Neuronal stem cell (in vitro differentiated cells): ENCODE measurements around the gene POU2AF1.

Experiments
- DNase-seq: peaks from one replicate; pipeline ENCODE4 v3.0.0-alpha.2; 2013; ENCODE audit warnings: low spot score
- H2AFZ ChIP-seq: one replicate; pipeline ENCODE4 v1.6.1; 2013; ENCODE audit warnings: mild to moderate bottlenecking, low read length, inconsistent platforms
- H2AK5ac ChIP-seq: 2 replicates; pipeline ENCODE4 v1.6.1; 2013; ENCODE audit warnings: low read depth, mild to moderate bottlenecking, inconsistent platforms, low read length, moderate library complexity, mixed read lengths
- H2BK120ac ChIP-seq: 2 replicates; pipeline ENCODE4 v1.6.1; 2013; ENCODE audit warnings: low read depth, mild to moderate bottlenecking, inconsistent platforms, low read length, moderate library complexity, mixed read lengths
- H2BK12ac ChIP-seq: one replicate; pipeline ENCODE4 v1.6.1; 2013; ENCODE audit warnings: low read length, inconsistent platforms
- H2BK15ac ChIP-seq: 2 replicates; pipeline ENCODE4 v1.6.1; 2013; ENCODE audit warnings: mild to moderate bottlenecking, low read length, inconsistent platforms, mixed read lengths
- H2BK5ac ChIP-seq: one replicate; pipeline ENCODE4 v1.6.1; 2013; ENCODE audit warnings: inconsistent platforms, mild to moderate bottlenecking, low read length, moderate library complexity
- H3K14ac ChIP-seq: one replicate; pipeline ENCODE4 v1.6.1; 2013; ENCODE audit warnings: low read length, inconsistent platforms
- H3K18ac ChIP-seq: 2 replicates; pipeline ENCODE4 v1.6.1; 2013; ENCODE audit warnings: low read length, inconsistent platforms
- H3K23ac ChIP-seq: 2 replicates; pipeline ENCODE4 v1.6.1; 2013; ENCODE audit warnings: low read depth, mild to moderate bottlenecking, mixed read lengths, low read length, inconsistent platforms; ENCODE audit not compliant: poor library complexity
- H3K27ac ChIP-seq: replicated peaks from 3 replicates; pipeline ENCODE4 v1.5.1; 2013; ENCODE audit warnings: low read length, inconsistent platforms
- H3K27me3 ChIP-seq, 3 experiments: 2 replicates each; pipeline ENCODE4 v1.6.1; 2013; ENCODE audit warnings: low read length in 3 of 3, mild to moderate bottlenecking in 2 of 3, inconsistent platforms in 1 of 3, low read depth in 1 of 3, mixed read lengths in 1 of 3, moderate library complexity in 1 of 3; ENCODE audit not compliant: control insufficient read depth in 3 of 3, insufficient read depth in 3 of 3
- H3K36me3 ChIP-seq, 2 donors: replicated peaks in 1 of 2; 2 replicates each; pipeline ENCODE4 v1.6.1; 2013; ENCODE audit warnings: low read length in 2 of 2; ENCODE audit not compliant: control insufficient read depth in 2 of 2, insufficient read depth in 2 of 2
- H3K4ac ChIP-seq: 2 replicates; pipeline ENCODE4 v1.6.1; 2013; ENCODE audit warnings: inconsistent platforms, mild to moderate bottlenecking, low read length, moderate library complexity
- H3K4me1 ChIP-seq, 2 donors: 1 replicate in 1 of 2; 2 replicates in 1 of 2; pipeline ENCODE4 v1.6.1; 2013; ENCODE audit warnings: low read length in 2 of 2, low read depth in 1 of 2; ENCODE audit not compliant: control insufficient read depth in 2 of 2, insufficient read depth in 1 of 2
- H3K4me2 ChIP-seq: one replicate; pipeline ENCODE4 v1.6.1; 2013; ENCODE audit warnings: mild to moderate bottlenecking, low read length, inconsistent platforms; ENCODE audit not compliant: insufficient read depth, poor library complexity, severe bottlenecking
- H3K4me3 ChIP-seq, 2 donors: 2 replicates each; pipeline ENCODE4 v1.5.1; 2013; ENCODE audit warnings: low read length in 2 of 2, mild to moderate bottlenecking in 2 of 2, inconsistent platforms in 1 of 2, moderate library complexity in 1 of 2
- H3K79me1 ChIP-seq: one replicate; pipeline ENCODE4 v1.6.1; 2013; ENCODE audit warnings: low read depth, mild to moderate bottlenecking, inconsistent platforms, low read length, moderate library complexity
- H3K9ac ChIP-seq: one replicate; pipeline ENCODE4 v1.6.1; 2013; ENCODE audit warnings: mild to moderate bottlenecking, low read depth, low read length, inconsistent platforms; ENCODE audit not compliant: poor library complexity
- H3K9me3 ChIP-seq, 2 donors: replicated peaks in 1 of 2; 2 replicates each; pipeline versions ENCODE3 to v1.6.1; 2013; ENCODE audit warnings: low read length in 2 of 2, mild to moderate bottlenecking in 2 of 2, inconsistent platforms in 1 of 2, low read depth in 1 of 2, mixed read lengths in 1 of 2, moderate library complexity in 1 of 2; ENCODE audit not compliant: control insufficient read depth in 2 of 2, insufficient read depth in 1 of 2
- H4K8ac ChIP-seq: one replicate; pipeline ENCODE4 v1.6.1; 2013; ENCODE audit warnings: low read depth, mild to moderate bottlenecking, inconsistent platforms, low read length, moderate library complexity
- H4K91ac ChIP-seq: one replicate; pipeline ENCODE4 v1.6.1; 2013; ENCODE audit warnings: low read length, low read depth, mild to moderate bottlenecking, inconsistent platforms; ENCODE audit not compliant: poor library complexity
- WGBS, 2 donors: extraction: QIAGEN DNeasy Blood & Tissue Kit; methylation state at CpG; one replicate each; pipeline ENCODE4 v1.1.7; 2013; ENCODE audit warnings: missing lambda C conversion rate in 2 of 2, mixed read lengths in 1 of 2; ENCODE audit not compliant: insufficient read length in 2 of 2, insufficient replicate concordance in 1 of 2; ENCODE audit errors: extremely low coverage in 2 of 2; 5-methylcytosine and 5-hydroxymethylcytosine counted together

POU2AF1 gene

GRCh38 chr11:111412293-111412692 lies 33.2 kb upstream of the POU2AF1 start:
- no peaks in the 10 kb centered on the region for H3K9me3 ChIP-seq

GRCh38 chr11:111411456-111411855 lies 32.4 kb upstream of the POU2AF1 start:
- peaks cover 0 to 2% of the 10 kb centered on the region in 2 donors for H3K4me1 ChIP-seq
- no peak for DNase-seq
- no peak overlapping the region for H2BK15ac ChIP-seq
- no peak overlapping the region for H2AK5ac ChIP-seq
- no peaks in the 10 kb centered on the region for H3K9me3 ChIP-seq
- no peak overlapping the region for H4K8ac ChIP-seq
- H3K9ac ChIP-seq, result no peak overlapping the region
- H2AFZ ChIP-seq, result no peak overlapping the region
- no peak overlapping the region for H3K4me3 ChIP-seq
- H3K27me3 ChIP-seq, result no peaks in the 10 kb centered on the region
- H3K27ac ChIP-seq, result no peak overlapping the region
- no CpG with 5 or more reads among the region's 2 CpGs for WGBS, 2 donors
- no peak overlapping the region for H2BK12ac ChIP-seq
- no peak overlapping the region for H3K4ac ChIP-seq
- no peak overlapping the region for H3K14ac ChIP-seq
- no peaks in the 10 kb centered on the region for H3K36me3 ChIP-seq
- no peak overlapping the region for H2BK120ac ChIP-seq
- no peak overlapping the region for H3K4me2 ChIP-seq
- H3K18ac ChIP-seq, result no peak overlapping the region
- H2BK5ac ChIP-seq, result no peak overlapping the region
- no peaks in the 10 kb centered on the region for H3K79me1 ChIP-seq
- H4K91ac ChIP-seq, result no peak overlapping the region
- H3K23ac ChIP-seq, result no peak overlapping the region

More at GRCh38 chr11:111412293-111412692, 33.2 kb upstream of the POU2AF1 start:
- no peak overlapping the region for H3K4me3 ChIP-seq
- H4K8ac ChIP-seq, result no peak overlapping the region
- H3K9ac ChIP-seq, result no peak overlapping the region
- DNase-seq, result no peak
- H3K4me1 ChIP-seq, result peaks cover 2 to 3% of the 10 kb centered on the region in 2 donors
- WGBS, 2 donors, result no CpG with 5 or more reads among the region's 3 CpGs
- H3K27me3 ChIP-seq, result no peaks in the 10 kb centered on the region
- no peak overlapping the region for H3K27ac ChIP-seq
- H3K23ac ChIP-seq, result no peak overlapping the region
- no peaks in the 10 kb centered on the region for H3K79me1 ChIP-seq
- H3K4ac ChIP-seq, result no peak overlapping the region
- H3K18ac ChIP-seq, result no peak overlapping the region
- no peak overlapping the region for H2BK12ac ChIP-seq
- no peak overlapping the region for H2BK120ac ChIP-seq
- no peak overlapping the region for H2AK5ac ChIP-seq
- H3K14ac ChIP-seq, result no peak overlapping the region
- no peak overlapping the region for H4K91ac ChIP-seq
- no peaks in the 10 kb centered on the region for H3K36me3 ChIP-seq
- H2BK5ac ChIP-seq, result no peak overlapping the region
- no peak overlapping the region for H3K4me2 ChIP-seq
- H2BK15ac ChIP-seq, result no peak overlapping the region
- H2AFZ ChIP-seq, result no peak overlapping the region

- Histone ChIP-seq H2AK5ac (no peak overlapping the region), H3K18ac (no peak overlapping the region), H3K79me1 (no peaks in the 10 kb centered on the region), H2BK5ac (no peak overlapping the region), H3K23ac (no peak overlapping the region), H2AFZ (no peak overlapping the region), H4K8ac (no peak overlapping the region), H3K4ac (no peak overlapping the region), H3K27me3 (no peaks in the 10 kb centered on the region), H4K91ac (no peak overlapping the region), H3K36me3 (no peaks in the 10 kb centered on the region), H2BK120ac (no peak overlapping the region), H2BK15ac (no peak overlapping the region), H3K27ac (no peak overlapping the region), H3K4me1 (peaks cover 0 to 2% of the 10 kb centered on the region in 2 donors), H3K14ac (no peak overlapping the region), H3K4me2 (no peak overlapping the region), H3K4me3 (no peak overlapping the region), H3K9ac (no peak overlapping the region), H2BK12ac (no peak overlapping the region), H3K9me3 (no peaks in the 10 kb centered on the region)
- DNase-seq, result no peak
- WGBS, 2 donors, result no CpG with 5 or more reads among the region's 5 CpGs
Measured at GRCh38 chr11:111410951-111411350, 31.9 kb upstream of the POU2AF1 start.

- no peaks in the 10 kb centered on the region for H3K79me1 ChIP-seq
- H2BK5ac ChIP-seq, result no peak overlapping the region
- no peaks in the 10 kb centered on the region for H3K27me3 ChIP-seq
- H3K4me1 ChIP-seq, result peaks cover 0 to 2% of the 10 kb centered on the region in 2 donors
- H3K18ac ChIP-seq, result no peak overlapping the region
- no peak overlapping the region for H2AFZ ChIP-seq
- H3K9ac ChIP-seq, result no peak overlapping the region
- no peak overlapping the region for H2BK15ac ChIP-seq
- H4K8ac ChIP-seq, result no peak overlapping the region
- no peak overlapping the region for H2AK5ac ChIP-seq
- no peak overlapping the region for H2BK12ac ChIP-seq
- H3K14ac ChIP-seq, result no peak overlapping the region
- no peaks in the 10 kb centered on the region for H3K9me3 ChIP-seq
- no peak overlapping the region for H3K4me2 ChIP-seq
- no peak overlapping the region for H2BK120ac ChIP-seq
- no peaks in the 10 kb centered on the region for H3K36me3 ChIP-seq
- no peak overlapping the region for H3K4ac ChIP-seq
- DNase-seq, result no peak
- no peak overlapping the region for H4K91ac ChIP-seq
- no peak overlapping the region for H3K23ac ChIP-seq
- no peak overlapping the region for H3K4me3 ChIP-seq
- H3K27ac ChIP-seq, result no peak overlapping the region
- WGBS, 2 donors, result no CpG with 5 or more reads among the region's 1 CpG
Measured at GRCh38 chr11:111409915-111410314, 30.8 kb upstream of the POU2AF1 start.
